CMK (cell line): ENCODE data around the gene SEMA3G.

ENCODE experiments used
- DNase-seq: peaks from one replicate; pipeline ENCODE4 v3.0.0-alpha.2; 2010; ENCODE audit warnings: low read depth

Gene SEMA3G

GRCh38 chr3:52479037-52479876, 34.4 kb upstream of the SEMA3G start:
- no peak for DNase-seq

DNA sequence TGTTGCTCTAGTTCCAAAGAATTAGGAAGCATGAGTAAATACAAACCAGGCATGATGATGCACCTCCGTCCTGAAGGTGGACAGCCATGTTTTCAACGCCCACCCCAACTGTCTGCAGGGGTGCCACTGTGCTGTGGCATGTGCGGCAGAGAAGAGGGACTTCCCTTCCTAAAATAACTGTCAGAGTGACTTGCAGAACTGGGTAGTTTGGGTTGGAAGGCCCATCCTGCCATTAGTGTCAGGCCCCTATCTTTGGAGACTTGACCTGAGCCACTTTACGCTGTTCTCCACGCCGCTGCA, 32.8 kb upstream of the SEMA3G start:
- no peak for DNase-seq

DNA sequence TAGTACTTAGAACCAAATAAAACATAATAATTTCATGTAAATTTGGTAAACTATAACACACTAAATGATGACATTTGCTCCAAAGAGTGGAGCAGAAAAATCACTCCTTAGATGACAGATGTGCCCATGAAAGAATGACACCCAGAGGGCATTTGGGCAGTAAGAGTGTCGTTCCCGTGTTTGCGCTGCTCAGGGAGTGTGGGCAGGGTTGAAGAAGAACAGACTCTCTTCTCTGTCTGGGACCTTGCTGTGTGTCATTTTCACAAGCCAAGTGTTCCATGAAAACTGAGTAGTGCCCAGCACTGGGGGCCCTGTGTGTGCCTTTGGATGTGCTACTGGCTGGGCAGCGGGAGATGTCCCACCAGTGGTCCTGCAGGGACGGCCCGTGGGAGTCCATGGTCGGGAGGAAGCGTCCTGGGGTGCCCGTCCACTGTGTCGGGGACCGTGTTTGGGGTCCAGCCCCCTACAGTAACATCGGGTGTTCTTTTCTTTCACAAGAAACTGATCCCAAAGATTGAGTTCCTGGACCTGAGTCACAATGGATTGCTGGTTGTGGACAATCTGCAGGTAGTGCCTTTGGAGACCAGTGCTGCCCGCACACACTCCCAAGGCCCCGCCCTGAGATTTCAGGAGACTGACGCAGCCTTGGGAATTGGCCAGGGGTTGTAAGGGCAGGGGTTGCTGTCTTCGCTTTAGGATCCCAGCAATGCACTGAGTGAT, 32.3 kb upstream of the SEMA3G start:
- DNase-seq, result no peak

DNA sequence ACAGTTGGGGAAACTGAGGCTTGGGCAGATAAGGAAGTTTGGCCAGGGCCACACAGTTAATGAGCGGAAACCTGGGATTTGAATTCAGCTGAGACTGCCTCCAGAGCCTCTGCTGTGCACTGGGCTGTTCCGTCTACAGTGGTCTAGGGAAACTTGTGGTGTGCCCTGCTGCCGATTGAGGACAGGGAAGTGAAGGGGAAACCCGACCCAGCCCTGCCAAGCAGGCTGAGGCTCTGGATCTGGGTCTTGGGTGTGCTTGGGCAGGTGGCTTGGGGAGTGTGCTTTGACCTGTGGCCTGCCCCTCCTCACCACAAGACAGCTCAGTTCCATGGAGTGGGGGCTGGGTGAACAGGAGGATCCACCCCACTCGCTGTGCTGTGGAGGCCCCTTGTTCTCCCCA, 28.1 kb upstream of the SEMA3G start:
- DNase-seq, result no peak

GRCh38 chr3:52472239-52473000, 27.5 kb upstream of the SEMA3G start:
- DNase-seq, result no peak

DNA sequence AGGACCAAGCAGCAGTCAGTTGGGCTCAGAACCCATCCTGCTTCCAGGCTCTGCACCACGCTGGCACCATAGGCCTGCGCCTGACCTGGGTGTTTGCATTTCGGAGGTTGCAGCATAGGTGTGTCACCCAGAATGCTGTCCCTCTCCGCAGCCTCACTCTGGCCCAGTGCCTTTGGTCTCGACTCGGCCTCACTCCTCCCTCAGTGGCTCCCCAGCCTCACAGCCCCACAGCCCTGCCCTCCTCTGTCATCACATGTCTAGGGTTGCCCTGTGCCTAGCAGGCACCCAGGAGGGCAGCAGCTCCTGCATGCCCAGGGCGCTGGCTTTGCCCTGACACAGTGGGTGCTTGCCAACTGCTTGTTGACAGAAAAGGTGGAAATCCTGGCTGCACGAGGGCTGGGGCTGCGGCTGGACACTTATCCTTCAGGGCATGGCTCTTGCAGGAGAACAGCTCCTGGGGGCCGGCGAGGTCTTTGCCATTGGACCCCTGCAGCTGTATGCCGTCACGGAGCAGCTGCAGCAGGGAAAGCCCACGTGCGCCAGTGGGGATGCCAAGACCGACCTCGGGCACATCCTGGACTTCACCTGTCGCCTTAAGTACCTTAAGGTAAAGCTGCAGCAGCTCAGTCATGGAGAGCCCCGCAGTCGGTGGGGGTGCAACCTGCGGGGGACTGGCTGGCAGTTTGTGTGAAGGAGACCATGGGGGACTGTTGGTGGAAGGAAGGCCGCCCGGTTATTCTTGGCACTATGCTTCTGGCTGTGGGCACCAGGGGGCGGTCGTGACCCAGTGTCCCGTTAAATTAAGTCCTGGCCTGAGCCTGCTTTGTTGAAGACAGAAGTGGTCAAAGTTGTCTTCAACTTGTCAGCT, 26.7 kb upstream of the SEMA3G start:
- no peak for DNase-seq

DNA sequence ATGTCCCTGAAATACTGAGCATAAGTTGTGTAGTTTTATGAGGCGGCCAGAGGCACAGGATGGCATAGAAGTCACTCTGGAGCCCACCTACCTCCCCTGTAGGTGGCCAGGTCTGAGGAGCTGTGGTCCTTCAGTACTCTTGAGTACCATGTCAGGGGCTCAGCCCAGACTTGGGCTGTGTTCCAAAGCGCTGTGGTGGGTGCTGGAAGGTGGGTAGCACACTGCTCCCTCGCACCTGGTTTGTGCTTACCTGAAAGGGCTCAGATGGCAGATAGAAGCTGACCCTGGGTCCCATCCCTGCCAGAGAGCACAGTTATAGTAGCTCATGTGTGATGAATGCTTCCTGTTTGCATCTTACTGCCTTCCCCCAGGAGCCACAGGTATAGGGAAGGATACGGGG, 26.0 kb upstream of the SEMA3G start:
- DNase-seq, result no peak

DNA sequence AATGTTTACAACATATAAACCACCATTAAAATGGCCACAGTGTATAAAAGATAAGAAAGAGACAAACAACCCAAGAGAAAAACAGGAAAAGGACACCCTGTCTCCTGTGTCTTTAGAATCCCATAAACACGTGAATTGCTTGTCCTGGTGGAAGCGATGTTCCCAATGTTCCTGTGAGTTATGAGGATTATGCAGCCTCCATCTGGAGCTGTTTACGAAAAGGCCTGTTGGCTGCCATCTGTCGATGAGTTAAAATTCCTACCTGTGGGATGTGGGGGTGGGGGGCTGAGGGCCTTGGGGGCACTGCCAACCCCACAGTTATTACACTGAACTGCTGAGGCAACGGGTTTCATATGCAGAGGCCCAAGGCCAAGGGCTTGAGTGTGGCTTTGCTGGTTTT, 24.1 kb upstream of the SEMA3G start:
- DNase-seq, result no peak

- no peak for DNase-seq
Observed at GRCh38 chr3:52468336-52468735, 23.4 kb upstream of the SEMA3G start.

GRCh38 chr3:52463416-52463815, 18.5 kb upstream of the SEMA3G start:
- DNase-seq, result no peak

GRCh38 chr3:52461874-52462273, 17.0 kb upstream of the SEMA3G start:
- DNase-seq, result no peak

- no peak for DNase-seq
Observed at GRCh38 chr3:52458770-52459545, 14.1 kb upstream of the SEMA3G start.

GRCh38 chr3:52458031-52458760, 13.3 kb upstream of the SEMA3G start:
- no peak for DNase-seq

- no peak for DNase-seq
Observed at GRCh38 chr3:52456800-52457183, 11.9 kb upstream of the SEMA3G start.

GRCh38 chr3:52456169-52456799, 11.4 kb upstream of the SEMA3G start:
- no peak for DNase-seq

- peak; percentile 45 for DNase-seq
Observed at GRCh38 chr3:52455283-52456168, 10.6 kb upstream of the SEMA3G start, which contains the start of gene NISCH. Gene NISCH, plus strand, starts transcription at chr3:52455604. Its CDS starts 38 bp downstream, at chr3:52455642.

DNA sequence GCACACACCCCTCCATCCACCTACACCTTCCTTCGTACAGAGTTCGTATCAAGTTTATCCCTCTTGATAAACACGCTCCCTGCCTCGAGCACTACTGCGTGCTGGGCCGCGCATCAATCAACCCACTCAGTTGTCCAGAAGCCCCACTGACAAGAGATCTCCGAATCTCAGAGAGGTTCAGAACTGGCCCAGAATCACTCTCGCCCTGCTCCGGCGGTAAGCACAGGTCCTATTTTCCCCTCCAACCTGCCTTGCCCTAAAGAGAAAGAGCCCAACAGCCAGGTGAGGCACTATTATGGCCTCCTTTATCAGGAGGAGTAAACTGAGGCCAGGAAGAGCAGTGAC, 10.0 kb upstream of the SEMA3G start:
- no peak for DNase-seq

DNA sequence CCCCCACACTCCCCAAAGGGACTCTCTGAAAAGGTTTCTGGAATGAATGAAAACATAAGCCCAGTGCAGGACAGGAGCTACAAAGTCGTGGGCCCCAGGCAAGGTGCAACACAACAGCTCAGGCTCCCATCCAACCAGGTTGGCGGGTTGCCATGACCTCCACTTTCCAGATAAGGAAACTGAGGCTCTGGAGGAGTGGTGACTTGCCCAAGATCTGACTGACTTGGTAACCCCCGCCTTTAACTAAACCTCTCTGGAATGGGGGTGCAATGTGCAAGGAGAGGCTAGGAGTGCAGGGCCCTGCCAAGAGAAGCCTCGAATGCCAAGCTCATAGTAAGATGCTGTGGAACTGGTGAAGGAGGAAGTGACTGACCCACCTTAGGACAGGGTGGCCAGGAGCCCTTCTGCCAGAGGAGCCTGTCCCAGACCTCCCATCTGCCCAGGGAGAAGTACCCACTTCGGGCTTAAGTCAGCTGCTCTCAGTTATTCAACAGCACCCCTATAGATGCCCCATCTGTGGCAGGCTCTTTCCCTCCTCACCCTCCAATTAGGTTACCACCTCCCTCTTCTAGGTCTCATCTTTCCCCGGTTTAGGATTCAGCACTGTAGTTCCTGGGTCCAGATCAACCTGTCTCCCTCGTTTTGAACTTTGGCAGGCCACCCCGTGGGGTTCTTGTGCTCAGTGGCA, 9.5 kb upstream of the SEMA3G start:
- no peak for DNase-seq
